ENCODE measurements around the gene SLC19A1. TPM values are rescaled to one million over a fixed set of nuclear protein-coding genes. Genes with fewer than 3 reads are reported as not detected.
A peak's percentile ranks its signal among the peaks of the same experiment; 100 is the strongest.

The SLC19A1 gene
- total RNA-seq, 1 experiment from 2014 or later, result 21.2 TPM

DNA sequence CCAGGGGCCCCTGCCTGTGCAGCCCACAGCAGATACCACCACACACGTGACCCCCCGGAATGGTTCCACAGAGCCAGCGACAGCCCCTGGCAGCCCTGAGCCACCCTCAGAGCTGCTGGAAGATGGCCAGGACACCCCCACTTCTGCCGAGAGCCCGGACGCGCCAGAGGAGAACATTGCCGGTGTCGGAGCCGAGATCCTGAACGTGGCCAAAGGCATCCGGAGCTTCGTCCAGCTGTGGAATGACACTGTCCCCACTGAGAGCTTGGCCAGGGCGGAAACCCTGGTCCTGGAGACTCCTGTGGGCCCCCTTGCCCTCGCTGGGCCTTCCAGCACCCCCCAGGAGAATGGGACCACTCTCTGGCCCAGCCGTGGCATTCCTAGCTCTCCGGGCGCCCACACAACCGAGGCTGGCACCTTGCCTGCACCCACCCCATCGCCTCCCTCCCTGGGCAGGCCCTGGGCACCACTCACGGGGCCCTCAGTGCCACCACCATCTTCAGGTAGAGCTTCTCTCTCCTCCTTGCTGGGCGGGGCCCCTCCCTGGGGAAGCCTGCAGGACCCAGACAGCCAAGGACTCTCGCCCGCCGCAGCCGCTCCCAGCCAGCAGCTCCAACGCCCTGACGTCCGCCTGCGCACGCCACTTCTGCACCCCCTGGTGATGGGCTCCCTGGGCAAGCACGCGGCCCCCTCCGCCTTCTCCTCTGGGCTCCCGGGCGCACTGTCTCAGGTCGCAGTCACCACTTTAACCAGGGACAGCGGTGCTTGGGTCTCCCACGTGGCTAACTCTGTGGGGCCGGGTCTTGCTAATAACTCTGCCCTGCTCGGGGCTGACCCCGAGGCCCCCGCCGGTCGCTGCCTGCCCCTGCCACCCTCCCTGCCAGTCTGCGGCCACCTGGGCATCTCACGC is 86.3 kb downstream of the SLC19A1 start:
- DNase-seq (ENCODE audit: low spot score), result no peak

DNA sequence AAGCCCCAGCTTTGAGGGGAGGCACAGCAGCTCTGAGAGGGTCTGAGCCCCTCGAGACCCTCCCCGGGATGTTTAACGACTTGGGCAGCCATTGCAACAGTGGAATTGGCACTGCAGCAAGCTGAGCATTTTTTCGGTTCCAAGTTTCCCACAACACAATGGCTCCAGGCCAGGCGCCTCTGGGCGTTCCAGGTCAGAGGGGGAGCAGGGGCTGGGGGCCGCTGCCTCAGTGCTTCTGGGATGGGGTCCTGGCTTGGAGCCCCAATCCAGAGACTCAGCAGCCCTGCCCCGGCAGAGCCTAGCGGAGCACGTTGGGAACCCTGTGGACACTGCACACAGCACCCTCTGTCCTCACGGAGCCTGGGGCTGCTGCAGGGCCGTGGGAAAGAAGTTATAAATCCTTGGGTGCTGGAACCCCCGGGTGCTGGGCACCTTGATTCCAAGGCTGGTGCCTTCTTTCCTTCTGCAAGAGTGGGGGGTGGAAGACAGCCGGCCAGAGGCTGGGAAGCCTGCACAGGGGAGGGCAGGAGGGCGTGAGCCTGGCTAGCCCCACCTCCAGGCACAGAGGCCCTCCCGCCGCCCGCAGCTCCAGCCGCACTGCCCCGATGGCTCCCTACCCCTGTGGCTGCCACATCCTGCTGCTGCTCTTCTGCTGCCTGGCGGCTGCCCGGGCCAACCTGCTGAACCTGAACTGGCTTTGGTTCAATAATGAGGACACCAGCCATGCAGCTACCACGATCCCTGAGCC is 87.1 kb downstream of the SLC19A1 start:
- peak; percentile 77 for DNase-seq (ENCODE audit: low spot score)

GRCh38 chr21:45454060-45454925 is 87.9 kb downstream of the SLC19A1 start:
- DNase-seq (ENCODE audit: low spot score), result no peak

DNA sequence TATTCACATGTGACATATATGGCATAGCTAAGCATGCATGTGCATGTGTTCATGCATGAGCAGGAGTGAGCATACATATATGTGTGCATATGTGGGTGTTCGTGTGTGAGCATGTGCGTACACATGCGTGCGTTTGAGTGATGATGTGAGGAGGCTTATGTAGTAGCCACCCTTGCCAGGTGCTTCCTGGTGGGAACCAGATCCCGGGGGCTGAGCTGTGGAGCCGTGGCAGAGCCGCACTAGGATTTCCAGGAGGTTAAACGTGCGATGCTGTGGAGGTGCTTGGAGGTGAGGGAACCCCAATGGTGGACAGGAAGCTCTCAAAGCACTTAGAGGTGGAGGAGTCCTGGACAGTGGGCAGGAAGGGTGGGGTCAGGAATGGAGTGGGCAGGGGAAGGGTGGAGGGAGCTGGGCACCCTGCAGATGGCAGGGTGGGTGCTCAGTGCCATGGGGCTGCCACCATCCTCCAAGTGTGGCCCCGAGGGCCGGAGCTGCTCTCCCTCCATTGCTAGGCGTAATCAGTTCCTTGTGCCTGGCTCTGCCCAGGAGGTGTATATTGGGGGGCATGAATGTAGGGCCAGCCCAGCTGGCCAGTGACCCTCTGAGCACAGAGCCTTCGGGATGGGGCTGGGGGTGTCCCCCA is 88.8 kb downstream of the SLC19A1 start:
- DNase-seq (ENCODE audit: low spot score), result no peak

GRCh38 chr21:45452696-45453307 is 89.4 kb downstream of the SLC19A1 start:
- DNase-seq (ENCODE audit: low spot score), result no peak

- DNase-seq (ENCODE audit: low spot score), result no peak
These were observed 90.5 kb downstream of the SLC19A1 start for GRCh38 chr21:45451771-45452182.

DNA sequence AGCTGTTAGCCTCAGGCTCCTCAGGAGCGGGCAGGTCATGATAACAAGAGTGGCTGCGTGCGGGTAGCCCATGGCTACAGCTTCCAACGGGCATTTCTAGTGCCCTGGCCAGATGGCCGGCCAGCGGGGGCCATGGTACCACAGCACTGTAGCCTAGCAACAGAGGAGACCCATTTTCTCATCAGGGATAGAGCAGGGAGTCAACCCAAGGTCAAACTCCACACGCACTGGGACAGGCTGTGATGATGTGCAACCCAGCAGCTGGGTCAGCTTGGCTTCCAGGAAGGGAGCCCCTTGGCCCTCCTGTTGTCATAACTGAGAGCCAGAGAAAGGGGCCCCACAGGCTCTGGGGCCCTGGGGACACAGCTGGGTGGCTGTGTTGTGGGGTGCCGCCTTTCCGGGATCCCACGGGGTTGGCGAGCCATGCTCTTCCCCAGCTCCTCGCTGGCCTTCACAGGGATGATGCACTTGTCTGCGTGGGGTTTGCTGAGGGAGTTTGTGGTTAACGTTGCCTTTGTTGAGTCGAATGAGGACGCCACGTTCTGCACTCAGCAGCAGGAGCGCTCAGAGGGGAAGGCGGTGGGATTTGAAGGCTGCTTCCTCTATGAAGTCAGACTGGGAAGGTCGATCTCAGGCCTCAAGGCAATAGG is 91.0 kb downstream of the SLC19A1 start:
- no peak for DNase-seq (ENCODE audit: low spot score)

DNA sequence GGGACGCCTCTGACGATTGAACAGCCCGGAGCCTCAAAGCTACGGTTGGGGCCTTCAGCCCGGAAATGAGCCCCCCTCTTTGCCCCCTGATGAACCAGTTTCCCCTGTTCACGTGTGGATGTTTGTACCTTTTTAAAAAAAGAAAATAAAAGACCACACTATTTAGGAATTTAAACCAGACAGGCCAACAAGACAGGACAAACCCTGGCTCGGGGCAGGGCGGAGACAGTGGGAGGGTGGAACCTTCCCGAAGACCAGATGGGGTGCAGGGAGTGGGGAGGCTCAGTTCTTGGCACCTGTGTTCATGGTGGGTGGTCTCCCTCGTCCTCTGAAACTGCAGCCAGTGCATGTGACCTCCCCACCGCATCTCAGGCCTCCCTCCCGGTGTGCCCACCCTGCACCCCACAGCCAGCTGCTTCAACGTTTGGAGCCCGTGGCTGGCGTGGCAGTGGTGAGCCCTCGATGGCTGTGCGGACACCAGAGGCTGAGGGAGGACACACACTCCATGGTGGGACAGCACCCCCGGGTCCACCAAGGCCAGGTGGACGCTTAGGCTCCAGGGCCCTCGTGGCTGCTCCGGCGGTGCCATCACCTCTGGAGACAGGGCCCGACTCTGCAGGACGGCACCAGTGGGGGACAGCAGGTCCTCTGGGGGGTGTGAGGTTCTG is 91.7 kb downstream of the SLC19A1 start:
- no peak for DNase-seq (ENCODE audit: low spot score)

- no peak for DNase-seq (ENCODE audit: low spot score)
These were observed 92.4 kb downstream of the SLC19A1 start for GRCh38 chr21:45449658-45450422.

DNA sequence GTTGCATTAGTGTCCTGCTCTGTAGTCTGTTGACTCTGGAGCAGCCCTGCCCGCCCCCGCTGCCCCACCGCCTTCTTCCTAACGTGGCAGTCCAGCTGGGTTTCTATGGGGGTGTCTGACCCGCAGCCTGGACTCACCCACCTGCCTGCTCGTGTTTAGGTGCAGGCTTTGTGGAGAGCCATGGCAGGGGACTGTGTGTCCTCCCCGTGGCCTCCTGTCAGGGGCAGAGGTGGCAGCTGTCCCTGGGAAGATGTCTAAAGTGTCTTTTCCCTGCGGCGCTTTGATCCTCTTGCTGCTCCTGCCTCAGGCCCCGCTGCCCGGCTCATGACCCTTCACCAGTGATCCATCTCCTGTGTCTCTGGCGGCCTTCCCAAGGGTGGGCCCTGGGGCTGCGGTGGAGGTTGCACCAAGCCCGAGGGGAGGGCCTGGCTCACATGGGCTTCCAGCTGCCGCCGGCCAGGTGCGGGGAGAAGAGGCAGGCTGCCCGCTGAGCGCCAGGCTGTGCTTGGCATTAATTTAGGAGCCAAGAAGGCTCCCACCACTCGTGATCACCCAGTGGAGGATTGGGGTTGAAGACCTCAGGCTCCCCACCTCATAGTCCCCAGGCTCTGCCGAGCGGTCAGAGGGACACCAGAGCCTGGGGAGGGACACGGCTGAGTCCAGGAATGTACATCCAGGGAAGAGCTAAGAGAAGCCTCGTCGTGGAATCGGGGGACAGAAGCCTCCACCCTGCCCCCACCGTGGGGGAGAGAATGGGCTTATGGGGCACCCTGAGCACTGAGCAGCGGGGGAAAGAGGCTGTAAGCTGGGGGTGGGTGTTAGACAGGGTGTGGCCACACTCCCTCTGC is 93.2 kb downstream of the SLC19A1 start:
- DNase-seq (ENCODE audit: low spot score), result no peak

GRCh38 chr21:45448283-45448809 is 93.9 kb downstream of the SLC19A1 start:
- DNase-seq (ENCODE audit: low spot score), result no peak

Other genes with a start within 250 kb of the SLC19A1 start
- gene COL18A1, start 137.3 kb downstream of the SLC19A1 start, total RNA-seq (2014; rRNA removed; shearing (Covaris generic)), result 72.9 and 115 TPM in 2 replicates
- 0.31 TPM in 1 of 2 replicates, not detected in the other for gene PCBP3, start 101.3 kb upstream of the SLC19A1 start, total RNA-seq (2014; rRNA removed; shearing (Covaris generic))

Data from A172 (cell line).